H1 (cell line): ENCODE measurements around the gene ACAP2. TPM values are rescaled to one million over a fixed set of nuclear protein-coding genes. Genes with fewer than 3 reads are reported as not detected.

ENCODE experiments used
- CTCF ChIA-PET: fragments of 300-600 bp; sonication (Branson Sonifier 250); formaldehyde crosslinking; loops from one replicate; lab custom pipeline; 2021; ENCODE audit not compliant: partially characterized antibody; lab: Charles Lee
- POLR2A ChIA-PET: fragments of 300-600 bp; sonication (Branson Sonifier 250); formaldehyde crosslinking; loops from one replicate; lab custom pipeline; 2021; ENCODE audit warnings: inconsistent platforms; ENCODE audit not compliant: partially characterized antibody; lab: Charles Lee
- DNase-seq, 2 experiments: peaks; one replicate each; pipeline versions ENCODE4 v3.0.0 to v3.0.0-alpha.2; 2010 to 2022; ENCODE audit warnings: low spot score in 2 of 2, low read depth in 1 of 2, mixed read lengths in 1 of 2
- FAIRE-seq: peaks from 2 replicates; lab custom pipeline; 2011; peaks lifted over from hg19 to GRCh38; lab: Jason Lieb, UNC
- H2AFZ ChIP-seq: 2 replicates; pipeline ENCODE4 v1.8.1; 2012; ENCODE audit warnings: low read length, inconsistent platforms
- H2AK5ac ChIP-seq: 2 replicates; pipeline ENCODE4 v1.6.1; 2013; ENCODE audit warnings: low read depth, low read length
- H2BK120ac ChIP-seq: replicated peaks from 2 replicates; pipeline ENCODE3; 2013; ENCODE audit warnings: low read depth, low read length, inconsistent platforms
- H2BK12ac ChIP-seq: 2 replicates; pipeline ENCODE4 v1.6.1; 2013; ENCODE audit warnings: low read depth, low read length
- H2BK15ac ChIP-seq: 2 replicates; pipeline ENCODE4 v1.6.1; 2013; ENCODE audit warnings: low read length
- H2BK20ac ChIP-seq: 2 replicates; pipeline ENCODE4 v1.6.1; 2013; ENCODE audit warnings: low read length
- H2BK5ac ChIP-seq: 2 replicates; pipeline ENCODE4 v1.6.1; 2013; ENCODE audit warnings: low read depth, low read length
- H3K14ac ChIP-seq: 2 replicates; pipeline ENCODE4 v1.6.1; 2013; ENCODE audit warnings: inconsistent platforms; ENCODE audit not compliant: insufficient read length
- H3K18ac ChIP-seq: 2 replicates; pipeline ENCODE4 v1.6.1; 2013; ENCODE audit warnings: low read length; ENCODE audit errors: extremely low read depth
- H3K23ac ChIP-seq: 2 replicates; pipeline ENCODE4 v1.6.1; 2013; ENCODE audit warnings: inconsistent platforms; ENCODE audit not compliant: insufficient read length
- H3K23me2 ChIP-seq: 2 replicates; pipeline ENCODE4 v1.6.1; 2013; ENCODE audit warnings: low read depth, low read length
- H3K27ac ChIP-seq: 2 replicates; pipeline ENCODE4 v1.6.1; 2011; ENCODE audit warnings: low read depth, low read length, inconsistent platforms
- H3K27me3 ChIP-seq, 4 experiments: replicated peaks in 1 of 4; 1 replicate in 1 of 4; 2 replicates in 3 of 4; pipeline versions ENCODE4 v1.6.1 to v1.8.1; 2011 to 2013; ENCODE audit warnings: low read length in 3 of 4, mild to moderate bottlenecking in 3 of 4, inconsistent platforms in 2 of 4, mixed read lengths in 2 of 4, moderate library complexity in 1 of 4; ENCODE audit not compliant: control insufficient read depth in 3 of 4, insufficient read depth in 3 of 4; ENCODE audit errors: extremely low read depth in 1 of 4
- H3K36me3 ChIP-seq, 4 experiments: 2 replicates each; pipeline versions ENCODE4 v1.6.1 to v1.8.1; 2011 to 2013; ENCODE audit warnings: mild to moderate bottlenecking in 4 of 4, low read length in 3 of 4, moderate library complexity in 2 of 4, control low read depth in 1 of 4, inconsistent platforms in 1 of 4; ENCODE audit not compliant: insufficient read depth in 4 of 4, control insufficient read depth in 2 of 4
- H3K4ac ChIP-seq: replicated peaks from 2 replicates; pipeline ENCODE3; 2013; ENCODE audit warnings: low read length, low read depth, mixed read lengths, inconsistent platforms; ENCODE audit not compliant: insufficient read length
- H3K4me1 ChIP-seq, 4 experiments: replicated peaks in 1 of 4; 1 replicate in 1 of 4; 2 replicates in 3 of 4; pipeline versions ENCODE4 v1.6.1 to v1.8.1; 2011 to 2013; ENCODE audit warnings: low read length in 3 of 4, inconsistent platforms in 2 of 4, mixed read lengths in 1 of 4; ENCODE audit not compliant: insufficient read depth in 4 of 4, control insufficient read depth in 3 of 4
- H3K4me2 ChIP-seq, 2 experiments: 2 replicates each; pipeline versions ENCODE4 v1.6.1 to v1.8.1; 2011 to 2013; ENCODE audit warnings: low read depth in 2 of 2, low read length in 2 of 2, control low read depth in 1 of 2, inconsistent platforms in 1 of 2, mild to moderate bottlenecking in 1 of 2; ENCODE audit not compliant: insufficient read depth in 1 of 2
- H3K4me3 ChIP-seq, 4 experiments: fragments of 200-600, 300-600 bp in 1 of 4; sonication (generic), shearing (Covaris generic), sonication (Bioruptor Twin) in 1 of 4; 2 replicates each; pipeline versions ENCODE4 v1.5.1 to v1.8.1; 2011 to 2016; ENCODE audit warnings: low read length in 4 of 4, low read depth in 3 of 4, control low read depth in 2 of 4, inconsistent platforms in 2 of 4, mild to moderate bottlenecking in 2 of 4, mixed read lengths in 1 of 4, moderate library complexity in 1 of 4; ENCODE audit not compliant: insufficient read depth in 2 of 4; ENCODE audit errors: extremely low read depth in 1 of 4
- H3K56ac ChIP-seq: replicated peaks from 2 replicates; pipeline ENCODE3; 2013; ENCODE audit warnings: low read depth, mild to moderate bottlenecking, mixed read lengths, low read length, inconsistent platforms; ENCODE audit not compliant: insufficient read length
- H3K79me1 ChIP-seq: 2 replicates; pipeline ENCODE4 v1.6.1; 2013; ENCODE audit warnings: low read depth, low read length, control low read depth
- H3K79me2 ChIP-seq, 2 experiments: 2 replicates each; pipeline versions ENCODE4 v1.6.1 to v1.8.1; 2012 to 2013; ENCODE audit warnings: low read length in 2 of 2, mild to moderate bottlenecking in 2 of 2, inconsistent platforms in 1 of 2; ENCODE audit not compliant: insufficient read depth in 2 of 2, control insufficient read depth in 1 of 2
- H3K9ac ChIP-seq, 4 experiments: replicated peaks in 1 of 4; 1 replicate in 1 of 4; 2 replicates in 3 of 4; pipeline versions ENCODE4 v1.6.1 to v1.8.1; 2011 to 2013; ENCODE audit warnings: low read depth in 3 of 4, low read length in 3 of 4, control low read depth in 2 of 4, mild to moderate bottlenecking in 2 of 4, moderate library complexity in 2 of 4, inconsistent platforms in 1 of 4; ENCODE audit errors: extremely low read depth in 1 of 4
- H3K9me3 ChIP-seq, 2 experiments: 2 replicates each; pipeline versions ENCODE4 v1.6.1 to v1.8.1; 2012 to 2013; ENCODE audit warnings: mild to moderate bottlenecking in 2 of 2, moderate library complexity in 2 of 2, control low read depth in 1 of 2, inconsistent platforms in 1 of 2, low read depth in 1 of 2, low read length in 1 of 2, mixed read lengths in 1 of 2; ENCODE audit not compliant: insufficient read depth in 2 of 2
- H4K20me1 ChIP-seq, 2 experiments: replicated peaks in 1 of 2; 2 replicates each; pipeline versions ENCODE3 to v1.8.1; 2011 to 2013; ENCODE audit warnings: inconsistent platforms in 2 of 2, low read length in 2 of 2, mild to moderate bottlenecking in 1 of 2; ENCODE audit not compliant: insufficient read depth in 2 of 2, control insufficient read depth in 1 of 2
- H4K5ac ChIP-seq: 2 replicates; pipeline ENCODE4 v1.6.1; 2013; ENCODE audit warnings: low read length, low read depth, mixed read lengths, inconsistent platforms; ENCODE audit not compliant: insufficient read length
- H4K8ac ChIP-seq: 2 replicates; pipeline ENCODE4 v1.8.0; 2013; ENCODE audit warnings: mild to moderate bottlenecking, moderate library complexity, low read length, inconsistent platforms; ENCODE audit not compliant: insufficient read depth; ENCODE audit errors: extremely low read depth
- H4K91ac ChIP-seq: replicated peaks from 2 replicates; pipeline ENCODE3; 2013; ENCODE audit warnings: low read length, mixed read lengths, inconsistent platforms; ENCODE audit not compliant: insufficient read length
- CREB1 ChIP-seq: IDR thresholded peaks from 2 replicates; pipeline ENCODE4 v1.6.1; 2012; ENCODE audit warnings: inconsistent platforms
- NANOG ChIP-seq: IDR thresholded peaks from 2 replicates; pipeline ENCODE4 v1.6.1; 2011; ENCODE audit warnings: low read length, low read depth, mild to moderate bottlenecking, inconsistent platforms; ENCODE audit not compliant: insufficient read depth, poor library complexity, severe bottlenecking
- RNF2 ChIP-seq: fragments of 200-900, 300-1000 bp; sonication (generic); IDR thresholded peaks from 2 replicates; pipeline ENCODE4 v1.7.1; 2016; ENCODE audit warnings: borderline replicate concordance, low read depth, mild to moderate bottlenecking, antibody characterized with exemption, low read length; ENCODE audit not compliant: poor library complexity, severe bottlenecking; ENCODE audit errors: missing control alignments
- WGBS, 2 experiments: shearing (Covaris generic) in 1 of 2; methylation state at CpG; one replicate each; pipeline versions ENCODE4 v1.1.6 to v1.1.7; 2013 to 2015; ENCODE audit warnings: low lambda C conversion rate in 2 of 2, mixed read lengths in 2 of 2, inconsistent platforms in 1 of 2, low coverage in 1 of 2, missing lambda C conversion rate in 1 of 2; ENCODE audit not compliant: insufficient replicate concordance in 2 of 2, insufficient coverage in 1 of 2, insufficient read length in 1 of 2; ENCODE audit errors: extremely low coverage in 1 of 2, missing lambda C conversion rate in 1 of 2; 5-methylcytosine and 5-hydroxymethylcytosine counted together
- polyA plus RNA-seq, 7 experiments: library from polyadenylated mRNA; depleted of rRNA in 3 of 7; stranded (reverse) in 5 of 7; unstranded in 2 of 7; fragments of >200 nt in 5 of 7; fragments of 200-250 nt in 2 of 7; gene quantifications; 1 replicate in 5 of 7; 2 replicates in 1 of 7; 4 replicates in 1 of 7; pipeline versions ENCODE4 v1.2.1 to v1.2.3, GENCODE V29; 2011 to 2013; ENCODE audit warnings: missing spikeins in 2 of 7, mixed read lengths in 2 of 7
- total RNA-seq: library from RNA; stranded (reverse); fragmentation: NEBNext Ultra II Directional; extraction: Animal tissue kit (Norgen Biotek cat#: 25700); gene quantifications from 2 replicates; pipeline ENCODE4 v1.2.1, GENCODE V29; 2021

The ACAP2 gene
- total and polyA plus RNA-seq, 2 of the 8 experiments (the other 6 are each of a cell fraction or from before 2014, with no cell fraction given), result 7.7 to 37.3 TPM

DNA sequence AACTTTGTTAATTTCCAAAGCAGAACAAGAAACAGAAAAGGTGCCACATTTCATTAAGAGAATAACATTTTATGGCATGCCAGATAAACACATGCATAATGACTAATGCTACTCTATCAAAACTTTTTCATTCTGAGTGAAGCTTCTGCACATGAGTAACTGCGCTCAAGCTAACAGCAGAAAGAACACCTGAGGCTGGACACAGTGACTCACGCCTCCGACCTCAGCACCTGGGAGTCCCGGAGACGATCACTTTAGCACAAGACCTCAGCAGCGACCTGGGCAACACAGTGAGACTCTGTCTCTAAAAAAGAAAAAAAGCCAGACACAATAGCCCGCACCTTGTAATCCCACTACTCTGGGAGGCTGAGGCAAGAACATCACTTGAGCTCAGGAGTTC, 70.6 kb downstream of the ACAP2 start:
- no peaks in the 10 kb centered on the region for H3K9me3 ChIP-seq
- ChIA-PET CTCF (interaction anchor here (0.5 to 1.1 kb wide), 2 partner anchors 78 to 101 kb away, joined by 3 read pairs; partner anchors contain the start of gene XXYLT1), POLR2A (interaction anchor here (1.2 kb wide), 1 partner anchor 9 kb away, joined by 3 read pairs; no protein-coding TSS in a partner anchor)
- TF ChIP-seq RNF2 (no peak), NANOG (no peak), CREB1 (no peak)
- no peak overlapping the region for H3K4me2 ChIP-seq
- H3K79me1 ChIP-seq, result no peaks in the 10 kb centered on the region
- no peak overlapping the region for H3K23ac ChIP-seq
- no peak overlapping the region; the same call in 1 of the 2 replicates for H4K8ac ChIP-seq
- no peaks in the 10 kb centered on the region for H3K23me2 ChIP-seq
- H4K20me1 ChIP-seq, result no peaks in the 10 kb centered on the region
- H4K91ac ChIP-seq, result no peak overlapping the region
- no peak overlapping the region for H2BK5ac ChIP-seq
- no peak overlapping the region for H2BK120ac ChIP-seq
- H3K36me3 ChIP-seq, result no peaks in the 10 kb centered on the region
- H3K27me3 ChIP-seq, result no peaks in the 10 kb centered on the region
- no peak overlapping the region for H2AK5ac ChIP-seq
- H3K14ac ChIP-seq, result no peak overlapping the region
- no peak overlapping the region for H3K9ac ChIP-seq
- H3K4ac ChIP-seq, result no peak overlapping the region
- no peak overlapping the region for H3K56ac ChIP-seq
- no peak overlapping the region for H4K5ac ChIP-seq
- no peak overlapping the region for H3K18ac ChIP-seq
- no peak overlapping the region for H2BK15ac ChIP-seq
- no peak overlapping the region for H3K4me3 ChIP-seq
- H2BK12ac ChIP-seq, result no peak overlapping the region
- FAIRE-seq (no peak), DNase-seq (no peak)
- WGBS, 2 experiments, result 92% methylated on average over 7 of the region's 7 CpGs; no CpG with 5 or more reads in 1 of the 2 experiments
- H3K79me2 ChIP-seq, result no peaks in the 10 kb centered on the region
- H2BK20ac ChIP-seq, result no peak overlapping the region
- H2AFZ ChIP-seq, result no peak overlapping the region
- peaks cover 0 to 3% (median 0%) of the 10 kb centered on the region in 4 experiments; a peak in 1 of 7 replicates for H3K4me1 ChIP-seq
- H3K27ac ChIP-seq, result no peak overlapping the region
